Esophagus squamous epithelium (tissue), 5 donors: ENCODE results near the gene SRD5A3. TPM values are rescaled to one million over a fixed set of nuclear protein-coding genes. Genes with fewer than 3 reads are reported as not detected.

ENCODE experiments used
- DNase-seq: peaks from one replicate; lab custom pipeline; 2025; lab: John Stamatoyannopoulos, UW
- H3K27ac ChIP-seq, 4 donors: fragments of 200-600 bp; sonication (generic); one replicate each; pipeline ENCODE4 v1.5.1; 2016 to 2019; ENCODE audit warnings: mild to moderate bottlenecking in 1 of 4
- H3K27me3 ChIP-seq, 4 donors: fragments of 200-600 bp; sonication (generic); 1 replicate in 3 of 4; 2 replicates in 1 of 4; pipeline versions ENCODE4 v1.5.1 to v1.6.0; 2017 to 2021; ENCODE audit warnings: antibody characterized with exemption in 1 of 4
- H3K36me3 ChIP-seq, 3 donors: fragments of 200-600 bp; sonication (generic); one replicate each; pipeline ENCODE4 v1.5.1; 2016 to 2019
- H3K4me1 ChIP-seq, 3 donors: fragments of 200-600 bp; sonication (generic); one replicate each; pipeline ENCODE4 v1.5.1; 2017 to 2019
- H3K4me3 ChIP-seq, 4 donors: fragments of 200-600 bp; sonication (generic); 1 replicate in 3 of 4; 2 replicates in 1 of 4; pipeline ENCODE4 v1.5.1; 2016 to 2019; ENCODE audit warnings: mild to moderate bottlenecking in 2 of 4, moderate library complexity in 1 of 4
- H3K9me3 ChIP-seq, 3 donors: fragments of 200-600 bp; sonication (generic); one replicate each; pipeline ENCODE4 v1.5.1; 2016 to 2019
- POLR2A ChIP-seq, 4 donors: fragments of 450-650 bp; IDR thresholded peaks; one replicate each; pipeline ENCODE4 v1.6.1; 2017; ENCODE audit warnings: antibody characterized with exemption in 4 of 4, mild to moderate bottlenecking in 4 of 4, moderate library complexity in 3 of 4
- WGBS, 2 donors: methylation state at CpG; one replicate each; pipeline ENCODE4 v1.1.5; 2018; 5-methylcytosine and 5-hydroxymethylcytosine counted together
- intact Hi-C: fragments of 100-400 bp; cut with DNase I; formaldehyde crosslinking; loops from one replicate; pipeline ENCODE4 v1.15.0; 2022
- total RNA-seq, 4 donors: library from RNA; depleted of rRNA; stranded (reverse); fragments of >200 nt; gene quantifications; one replicate each; pipeline ENCODE4 v1.1.0, GENCODE V29; 2016
- TF ChIP-seq, protein P1 (sequence below), 6 experiments: fragments of 450-650 bp in 4 of 6; fragments of 200-600 bp in 2 of 6; sonication (generic) in 2 of 6; IDR thresholded peaks; one replicate each; pipeline ENCODE4 v1.5.1; 2016 to 2019; ENCODE audit warnings: antibody characterized with exemption in 6 of 6, mild to moderate bottlenecking in 4 of 6, moderate library complexity in 4 of 6
- donor health status: DM: yes; HTN: yes; CAD: no.

Gene SRD5A3
- total RNA-seq, 4 donors from 2014 or later = 9.9 to 28.1 (median 18.4) TPM

DNA sequence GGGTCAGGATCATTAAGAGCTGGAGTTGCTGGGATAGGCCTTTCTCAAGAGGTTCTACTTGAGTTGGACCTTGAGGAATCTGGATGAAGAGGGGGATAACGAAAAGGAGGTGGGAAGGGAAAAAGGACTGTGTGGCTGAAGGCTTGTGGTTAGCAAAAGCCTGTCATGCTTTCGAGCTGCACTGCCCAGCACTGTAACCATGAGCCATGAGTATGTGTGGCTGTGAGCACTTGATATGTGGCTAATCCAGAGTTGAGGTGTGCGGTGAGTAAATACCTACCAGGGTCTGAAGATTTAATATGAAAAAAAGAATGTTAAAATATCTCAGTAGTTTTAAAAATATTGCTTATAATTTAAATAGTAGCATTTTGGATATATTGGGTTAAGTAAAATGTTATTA lies 61.1 kb downstream of the SRD5A3 start:
- no peak overlapping the region for H3K27ac ChIP-seq
- peaks cover 0 to 71% (median 6%) of the 10 kb centered on the region in 3 donors for H3K36me3 ChIP-seq
- no peaks in the 10 kb centered on the region for H3K9me3 ChIP-seq
- intact Hi-C loops = no loop called here
- DNase-seq = no peak
- H3K4me1 ChIP-seq = peaks cover 0 to 42% (median 4%) of the 10 kb centered on the region in 3 donors
- TF ChIP-seq POLR2A (IDR thresholded peaks at IDR 0.05) = no peak
- TF ChIP-seq, protein P1, sequence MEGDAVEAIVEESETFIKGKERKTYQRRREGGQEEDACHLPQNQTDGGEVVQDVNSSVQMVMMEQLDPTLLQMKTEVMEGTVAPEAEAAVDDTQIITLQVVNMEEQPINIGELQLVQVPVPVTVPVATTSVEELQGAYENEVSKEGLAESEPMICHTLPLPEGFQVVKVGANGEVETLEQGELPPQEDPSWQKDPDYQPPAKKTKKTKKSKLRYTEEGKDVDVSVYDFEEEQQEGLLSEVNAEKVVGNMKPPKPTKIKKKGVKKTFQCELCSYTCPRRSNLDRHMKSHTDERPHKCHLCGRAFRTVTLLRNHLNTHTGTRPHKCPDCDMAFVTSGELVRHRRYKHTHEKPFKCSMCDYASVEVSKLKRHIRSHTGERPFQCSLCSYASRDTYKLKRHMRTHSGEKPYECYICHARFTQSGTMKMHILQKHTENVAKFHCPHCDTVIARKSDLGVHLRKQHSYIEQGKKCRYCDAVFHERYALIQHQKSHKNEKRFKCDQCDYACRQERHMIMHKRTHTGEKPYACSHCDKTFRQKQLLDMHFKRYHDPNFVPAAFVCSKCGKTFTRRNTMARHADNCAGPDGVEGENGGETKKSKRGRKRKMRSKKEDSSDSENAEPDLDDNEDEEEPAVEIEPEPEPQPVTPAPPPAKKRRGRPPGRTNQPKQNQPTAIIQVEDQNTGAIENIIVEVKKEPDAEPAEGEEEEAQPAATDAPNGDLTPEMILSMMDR (IDR thresholded peaks at IDR 0.05) = no peak
- no peak overlapping the region for H3K4me3 ChIP-seq
- H3K27me3 ChIP-seq = no peaks in the 10 kb centered on the region
- 83 to 86% methylated on average over 3 of the region's 3 CpGs for WGBS, 2 donors

DNA sequence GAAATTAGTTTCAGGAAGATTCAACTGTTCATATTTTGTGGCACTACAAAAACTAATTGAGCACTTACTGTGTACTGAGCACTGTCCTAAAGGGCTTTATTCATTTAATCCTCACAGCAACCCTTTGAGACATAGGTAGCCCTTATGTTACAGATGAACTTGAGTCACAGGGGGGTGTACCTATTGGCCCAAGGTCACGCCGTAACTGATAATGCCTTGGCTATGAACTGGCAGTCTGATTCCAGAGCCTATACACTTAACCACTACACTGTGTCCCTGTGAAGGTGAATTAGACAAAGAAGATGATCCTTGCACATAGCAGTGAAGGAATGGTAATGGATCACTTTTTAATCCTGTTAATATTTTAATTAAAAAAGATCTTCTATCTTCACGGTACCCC lies 61.7 kb downstream of the SRD5A3 start:
- Histone ChIP-seq H3K9me3 (no peaks in the 10 kb centered on the region), H3K4me3 (no peak overlapping the region), H3K4me1 (peaks cover 0 to 42% (median 4%) of the 10 kb centered on the region in 3 donors), H3K36me3 (peaks cover 0 to 76% (median 6%) of the 10 kb centered on the region in 3 donors), H3K27ac (no peak overlapping the region), H3K27me3 (no peaks in the 10 kb centered on the region)
- WGBS, 2 donors = 51 to 54% methylated on average over 3 of the region's 3 CpGs
- no peak for TF ChIP-seq POLR2A (IDR thresholded peaks at IDR 0.05)
- TF ChIP-seq, protein P1 (IDR thresholded peaks at IDR 0.05) = no peak
- intact Hi-C loops = no loop called here
- DNase-seq = no peak

DNA sequence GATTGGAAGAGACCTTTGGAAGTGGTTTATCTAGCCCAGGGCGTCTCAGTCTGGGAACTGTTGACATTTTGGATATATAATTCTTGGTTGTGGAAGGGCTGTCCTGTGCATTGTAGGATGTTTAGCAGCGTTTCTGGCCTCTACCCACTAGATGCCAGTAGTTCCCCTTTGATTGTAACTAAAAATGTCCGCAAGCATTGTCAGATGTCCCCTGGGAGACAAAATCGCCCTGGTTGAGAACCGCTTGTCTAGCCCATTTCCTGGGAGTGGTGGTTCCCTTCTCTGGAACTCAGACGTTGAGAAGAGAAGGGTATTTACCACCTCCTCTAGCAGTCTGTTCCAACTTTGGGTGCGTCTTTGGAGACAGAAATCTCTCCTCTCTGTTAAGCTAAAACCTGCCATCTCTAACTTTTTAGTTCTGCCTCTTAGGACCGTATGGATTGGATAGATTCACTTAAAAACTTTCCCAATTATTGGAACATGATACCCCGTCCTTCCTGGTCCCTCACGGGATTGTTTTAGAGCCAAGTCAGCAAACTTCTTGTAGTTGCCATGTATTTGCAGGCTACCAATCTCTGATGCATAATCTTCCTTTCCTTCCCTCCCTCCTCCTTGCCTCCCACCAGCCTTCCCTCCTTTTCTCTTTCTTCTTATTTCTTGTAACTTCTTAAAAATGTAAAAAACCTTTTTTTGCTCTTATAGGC lies 63.6 kb downstream of the SRD5A3 start:
- H3K4me3 ChIP-seq = no peak overlapping the region
- TF ChIP-seq POLR2A (IDR thresholded peaks at IDR 0.05) = no peak
- TF ChIP-seq, protein P1 (IDR thresholded peaks at IDR 0.05) = no peak
- no peak overlapping the region for H3K27ac ChIP-seq
- peaks cover 0 to 76% (median 8%) of the 10 kb centered on the region in 3 donors for H3K36me3 ChIP-seq
- no peak for DNase-seq
- H3K4me1 ChIP-seq = peaks cover 0 to 42% (median 4%) of the 10 kb centered on the region in 3 donors
- H3K27me3 ChIP-seq = no peaks in the 10 kb centered on the region
- 56% methylated on average over 10 of the region's 10 CpGs for WGBS, 2 donors
- H3K9me3 ChIP-seq = no peaks in the 10 kb centered on the region
- intact Hi-C loops = no loop called here

DNA sequence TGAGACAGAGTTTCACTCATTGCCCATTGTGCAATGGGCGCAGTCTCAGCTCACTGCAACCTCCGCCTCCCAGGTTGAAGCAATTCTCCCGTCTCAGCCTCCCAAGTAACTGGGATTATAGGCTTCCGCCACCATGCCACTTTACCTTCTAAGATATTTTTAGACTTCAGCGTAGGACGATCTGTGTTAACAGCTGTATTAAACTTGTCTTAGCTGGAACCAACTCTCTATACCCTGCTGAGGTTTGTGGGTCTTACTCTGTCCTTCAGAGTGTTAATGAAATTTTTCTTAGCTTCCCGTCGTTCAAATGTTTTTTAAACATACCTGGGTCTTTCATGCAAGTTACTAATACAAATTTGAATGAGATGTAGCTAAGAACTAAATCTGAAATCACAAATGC lies 64.4 kb downstream of the SRD5A3 start:
- Histone ChIP-seq H3K4me1 (peaks cover 0 to 42% (median 4%) of the 10 kb centered on the region in 3 donors), H3K9me3 (no peaks in the 10 kb centered on the region), H3K36me3 (peaks cover 0 to 76% (median 8%) of the 10 kb centered on the region in 3 donors), H3K4me3 (no peak overlapping the region), H3K27me3 (no peaks in the 10 kb centered on the region), H3K27ac (no peak overlapping the region)
- intact Hi-C loops = no loop called here
- DNase-seq = no peak
- WGBS, 2 donors = 92 to 97% methylated on average over 8 of the region's 8 CpGs
- no peak for TF ChIP-seq POLR2A (IDR thresholded peaks at IDR 0.05)
- TF ChIP-seq, protein P1 (IDR thresholded peaks at IDR 0.05) = no peak

DNA sequence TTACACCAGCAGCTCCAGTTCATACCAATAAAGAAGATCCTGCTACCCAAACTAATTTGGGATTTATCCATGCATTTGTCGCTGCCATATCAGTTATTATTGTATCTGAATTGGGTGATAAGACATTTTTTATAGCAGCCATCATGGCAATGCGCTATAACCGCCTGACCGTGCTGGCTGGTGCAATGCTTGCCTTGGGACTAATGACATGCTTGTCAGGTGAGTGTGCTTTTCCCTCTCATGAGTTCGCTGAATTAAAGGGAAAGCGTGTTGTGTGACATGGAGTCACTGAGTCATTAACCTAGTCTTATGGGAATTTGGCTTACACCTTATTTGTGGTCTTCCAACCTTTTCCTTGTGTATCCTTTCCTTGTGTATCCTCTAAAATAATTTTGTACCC lies 65.6 kb downstream of the SRD5A3 start:
- no peak for DNase-seq
- intact Hi-C loops = no loop called here
- 86 to 94% methylated on average over 6 of the region's 6 CpGs for WGBS, 2 donors
- TF ChIP-seq, protein P1 (IDR thresholded peaks at IDR 0.05) = no peak
- TF ChIP-seq POLR2A (IDR thresholded peaks at IDR 0.05) = no peak
- no peaks in the 10 kb centered on the region for H3K9me3 ChIP-seq
- H3K36me3 ChIP-seq = peaks cover 0 to 76% (median 12%) of the 10 kb centered on the region in 3 donors
- no peaks in the 10 kb centered on the region for H3K27me3 ChIP-seq
- H3K27ac ChIP-seq = no peak overlapping the region
- H3K4me3 ChIP-seq = no peak overlapping the region
- H3K4me1 ChIP-seq = peaks cover 0 to 41% (median 4%) of the 10 kb centered on the region in 3 donors
